GM21737 (cell line): Measurements from ENCODE around the gene THAP4.
"Not testable (repeated sequence)": the region's sequence is repeated elsewhere in the genome, so short reads cannot be mapped to it uniquely, and the experiment has no call there.

Experiments used
- ATAC-seq: cut with Tn5 transposase; IDR thresholded peaks from one replicate; pipeline ENCODE4 v1.9.1; 2021; ENCODE audit warnings: mild to moderate bottlenecking, moderate library complexity; ENCODE audit not compliant: unreplicated experiment

Gene THAP4

DNA sequence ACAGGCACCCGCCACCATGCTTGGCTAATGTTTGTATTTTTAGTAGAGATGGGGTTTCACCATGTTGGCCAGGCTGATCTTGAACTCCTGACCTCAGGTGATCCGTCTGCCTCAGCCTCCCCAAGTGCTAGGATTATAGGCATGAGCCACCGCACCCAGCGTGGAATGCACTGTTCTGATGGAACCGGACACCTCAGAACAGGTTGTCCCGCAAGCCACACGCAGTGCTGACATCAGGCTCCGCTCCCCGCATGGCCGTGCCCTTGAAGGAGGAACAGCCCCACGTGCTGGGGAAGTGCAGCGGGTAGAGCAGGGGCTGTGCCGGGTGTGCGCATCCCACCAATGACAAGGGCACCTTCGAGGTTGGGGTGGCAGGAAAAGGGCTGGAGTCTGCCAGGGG, 69.7 kb downstream of the THAP4 start:
- not testable (repeated sequence) for ATAC-seq

DNA sequence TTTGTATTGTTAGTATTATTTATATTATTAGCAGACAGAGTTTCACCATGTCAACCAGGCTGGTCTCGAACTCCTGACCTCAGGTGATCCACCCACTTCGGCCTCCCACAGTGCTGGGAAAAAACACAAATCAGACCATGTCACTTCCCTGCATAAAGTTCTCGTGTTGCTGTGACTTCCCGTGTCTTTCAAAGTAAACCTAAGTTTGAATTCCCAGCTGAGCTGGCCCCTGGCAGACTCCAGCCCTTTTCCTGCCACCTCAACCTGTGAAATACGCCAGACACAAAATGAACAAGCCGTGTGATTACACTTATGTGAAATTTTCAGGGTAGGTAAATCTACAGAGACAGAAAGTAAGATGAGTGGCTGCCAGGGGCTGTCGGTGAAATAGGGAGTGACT, 70.5 kb downstream of the THAP4 start:
- no peak for ATAC-seq

DNA sequence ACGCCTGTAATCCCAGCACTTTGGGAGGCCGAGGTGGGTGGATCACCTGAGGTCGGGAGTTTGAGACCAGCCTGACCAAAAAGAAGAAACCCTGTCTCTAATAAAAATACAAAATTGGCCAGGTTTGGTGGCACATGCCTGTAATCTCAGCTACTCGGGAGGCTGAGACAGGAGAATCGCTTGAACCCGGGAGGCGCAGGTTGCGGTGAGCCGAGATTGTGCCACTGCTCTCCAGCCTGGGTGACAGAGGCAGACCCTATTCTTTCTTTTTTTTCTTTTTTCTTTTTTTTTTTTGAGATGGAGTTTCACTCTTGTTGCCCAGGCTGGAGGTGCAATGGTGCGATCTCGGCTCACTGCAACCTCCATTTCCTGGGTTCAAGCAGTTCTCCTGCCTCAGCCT, 70.9 kb downstream of the THAP4 start:
- ATAC-seq = not testable (repeated sequence)

GRCh38 chr2:241565411-241565810, 71.5 kb downstream of the THAP4 start:
- ATAC-seq = no peak

DNA sequence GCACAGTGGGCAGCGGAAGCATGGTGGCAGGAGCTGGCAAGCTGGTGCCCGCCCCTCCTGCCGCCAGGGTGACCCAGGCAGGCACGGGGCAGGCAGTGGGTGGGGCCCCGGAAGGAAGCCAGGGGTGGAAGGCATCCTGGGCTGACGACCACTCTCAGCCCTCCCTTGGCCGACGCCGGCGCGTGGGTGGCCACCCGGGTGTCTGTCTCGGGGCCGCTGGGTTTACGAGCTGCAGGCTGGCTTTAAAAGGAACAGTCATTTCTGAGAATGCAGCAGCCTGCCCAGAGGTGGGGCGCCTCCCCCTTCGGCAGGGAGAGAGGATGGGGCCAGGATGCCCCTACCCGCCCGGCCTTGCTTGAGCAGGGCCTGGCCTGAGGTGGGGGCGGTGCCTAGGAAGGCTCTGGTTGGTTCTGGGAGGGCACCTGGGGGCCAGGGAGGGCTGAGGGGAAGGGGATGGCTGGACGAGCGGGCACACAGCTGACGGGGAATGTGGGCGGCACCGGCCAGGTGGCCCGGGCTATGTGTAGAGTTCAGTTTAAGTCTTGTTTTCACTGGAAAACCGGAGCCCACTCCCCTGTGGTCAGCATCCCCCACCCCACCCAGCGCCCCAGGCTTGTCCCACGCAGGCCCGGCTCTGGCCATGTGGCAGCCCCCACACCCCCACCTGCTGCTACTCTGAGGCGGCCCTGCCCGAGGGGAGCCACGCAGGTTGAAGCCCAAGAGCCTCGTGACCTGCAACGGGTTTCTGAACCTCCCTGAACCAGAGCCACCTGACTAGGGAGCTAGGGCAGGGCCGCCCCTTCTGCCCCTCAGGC, 72.2 kb downstream of the THAP4 start:
- no peak for ATAC-seq

DNA sequence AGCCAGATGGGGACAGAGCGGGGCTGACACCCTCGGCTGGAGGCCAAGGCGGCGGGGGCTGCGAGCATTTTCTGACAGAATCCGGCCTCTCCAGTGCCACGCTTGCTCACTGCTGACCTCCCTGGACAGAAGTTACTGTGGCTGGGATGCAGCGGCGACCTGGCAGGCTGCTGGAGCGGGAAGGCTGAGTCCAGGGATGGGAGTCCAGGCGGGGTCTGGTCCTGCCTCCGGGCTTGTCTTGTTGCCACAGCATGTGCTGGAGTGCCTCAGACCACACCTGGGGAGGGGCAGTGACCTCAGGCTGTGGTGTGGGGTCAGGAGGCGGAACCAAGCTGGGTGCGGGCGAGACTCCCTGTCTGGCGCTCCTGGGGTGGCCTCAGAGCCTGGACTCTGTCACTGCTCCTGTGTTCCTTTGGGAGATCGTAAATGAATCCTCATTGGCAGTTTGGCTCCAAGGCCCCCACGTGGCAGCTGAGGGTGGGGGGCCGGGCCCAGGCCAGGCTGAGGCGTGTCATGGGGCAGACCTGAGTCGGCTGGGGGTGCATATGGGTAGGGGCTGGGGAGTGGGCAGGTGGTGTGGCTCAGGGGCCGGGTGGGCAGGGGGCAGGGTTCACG, 72.9 kb downstream of the THAP4 start:
- no peak for ATAC-seq

DNA sequence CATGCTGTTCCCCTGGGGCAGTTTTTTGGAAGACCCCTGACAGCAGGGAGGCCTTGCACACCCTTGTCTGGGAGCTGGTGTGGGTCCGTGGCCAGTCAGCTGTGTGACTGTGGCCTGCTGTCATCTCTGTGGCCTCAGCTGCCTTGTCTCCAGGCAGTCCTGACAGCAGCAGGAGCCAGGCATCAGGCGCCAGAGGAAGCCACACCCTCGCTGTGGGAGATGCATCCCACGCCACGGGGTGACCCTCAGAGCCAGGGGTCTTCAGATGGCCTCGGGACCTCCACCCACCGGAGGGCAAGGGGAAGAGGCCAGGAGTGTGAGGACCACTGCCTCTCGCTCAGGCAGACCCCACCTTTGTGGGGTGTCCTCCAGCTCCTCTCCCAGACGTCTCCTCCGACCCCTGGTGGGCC, 73.4 kb downstream of the THAP4 start:
- ATAC-seq = no peak

DNA sequence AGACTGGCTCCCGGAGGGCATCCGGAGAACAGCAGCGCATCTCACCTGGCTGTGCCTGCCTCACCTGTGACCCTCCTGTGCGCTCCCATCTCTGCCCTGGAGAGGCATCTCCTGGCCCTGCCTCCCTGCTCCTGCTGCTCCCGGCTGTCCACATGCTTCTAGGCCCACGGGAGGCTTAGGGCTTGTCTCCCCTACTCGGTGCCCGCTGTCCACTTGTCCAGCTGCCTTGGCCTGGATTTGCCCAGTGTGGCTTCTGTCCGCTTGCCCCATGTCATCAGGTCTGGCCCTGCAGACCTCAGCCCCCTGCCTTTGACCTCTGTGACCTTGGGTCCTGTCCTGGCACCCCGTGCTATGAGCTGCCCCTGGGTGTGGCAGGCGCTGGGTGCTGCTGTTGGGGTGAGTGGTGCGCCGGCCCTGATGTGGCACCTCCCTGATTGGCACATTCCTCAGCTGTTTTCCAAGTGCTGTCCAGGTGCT, 73.9 kb downstream of the THAP4 start:
- no peak for ATAC-seq

DNA sequence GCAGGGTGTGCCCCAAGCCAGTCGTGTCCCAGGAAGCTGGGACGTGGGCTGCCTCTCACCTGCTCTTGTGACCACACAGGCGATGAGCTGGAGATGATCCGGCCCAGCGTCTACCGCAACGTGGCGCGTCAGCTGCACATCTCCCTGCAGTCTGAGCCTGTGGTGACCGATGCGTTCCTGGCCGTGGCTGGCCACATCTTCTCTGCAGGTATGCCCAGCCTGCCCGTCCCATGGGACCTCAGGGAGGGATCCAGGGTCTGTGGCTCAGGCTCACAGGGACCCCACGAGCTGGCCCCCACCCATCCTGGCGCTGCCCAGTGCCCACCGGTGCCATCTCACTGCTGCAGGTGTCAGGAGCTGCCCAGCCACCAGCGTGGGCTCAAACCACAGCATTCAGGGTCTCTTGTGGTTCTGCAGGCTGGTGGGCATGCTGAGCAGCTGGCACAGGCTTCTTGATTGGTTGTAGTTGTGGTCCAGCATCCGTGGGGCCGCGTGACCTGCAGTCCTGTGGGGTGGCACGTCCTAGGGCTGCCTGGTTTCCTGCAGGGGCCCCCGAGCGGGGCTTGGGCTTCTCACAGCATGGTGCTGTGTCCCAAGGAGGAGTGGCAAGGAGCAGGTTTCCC, 74.6 kb downstream of the THAP4 start:
- no peak for ATAC-seq

GRCh38 chr2:241561832-241562231, 75.1 kb downstream of the THAP4 start:
- ATAC-seq = no peak

DNA sequence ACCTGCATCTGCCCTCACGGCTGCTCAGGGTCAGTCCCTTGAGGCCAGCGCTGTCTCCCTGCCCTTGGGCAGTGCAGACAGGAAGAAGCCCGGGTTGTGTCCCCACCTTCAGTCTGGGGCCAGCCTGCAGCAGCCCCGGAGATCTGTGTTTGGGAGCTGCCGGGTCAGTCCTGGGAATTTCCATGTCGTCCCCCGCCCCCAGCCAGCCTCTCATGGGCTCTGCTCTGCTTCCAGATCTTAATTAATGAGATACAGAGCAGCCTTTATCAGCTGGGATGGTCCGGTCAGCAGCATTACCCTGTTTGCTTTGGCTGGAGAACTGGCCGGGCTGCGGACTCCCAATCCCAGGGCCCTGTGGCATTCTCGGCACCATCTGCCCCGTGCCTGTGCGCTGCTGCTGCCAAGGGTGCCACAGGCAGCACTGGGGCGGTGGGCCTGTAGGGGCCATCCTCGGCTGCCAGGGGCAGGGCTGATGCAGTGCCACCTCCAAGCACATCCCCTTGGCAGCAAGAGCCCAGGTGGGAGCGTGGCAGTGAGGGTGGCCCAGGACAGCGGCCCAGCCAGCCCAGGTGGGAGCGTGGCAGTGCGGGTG, 76.0 kb downstream of the THAP4 start:
- no peak for ATAC-seq

DNA sequence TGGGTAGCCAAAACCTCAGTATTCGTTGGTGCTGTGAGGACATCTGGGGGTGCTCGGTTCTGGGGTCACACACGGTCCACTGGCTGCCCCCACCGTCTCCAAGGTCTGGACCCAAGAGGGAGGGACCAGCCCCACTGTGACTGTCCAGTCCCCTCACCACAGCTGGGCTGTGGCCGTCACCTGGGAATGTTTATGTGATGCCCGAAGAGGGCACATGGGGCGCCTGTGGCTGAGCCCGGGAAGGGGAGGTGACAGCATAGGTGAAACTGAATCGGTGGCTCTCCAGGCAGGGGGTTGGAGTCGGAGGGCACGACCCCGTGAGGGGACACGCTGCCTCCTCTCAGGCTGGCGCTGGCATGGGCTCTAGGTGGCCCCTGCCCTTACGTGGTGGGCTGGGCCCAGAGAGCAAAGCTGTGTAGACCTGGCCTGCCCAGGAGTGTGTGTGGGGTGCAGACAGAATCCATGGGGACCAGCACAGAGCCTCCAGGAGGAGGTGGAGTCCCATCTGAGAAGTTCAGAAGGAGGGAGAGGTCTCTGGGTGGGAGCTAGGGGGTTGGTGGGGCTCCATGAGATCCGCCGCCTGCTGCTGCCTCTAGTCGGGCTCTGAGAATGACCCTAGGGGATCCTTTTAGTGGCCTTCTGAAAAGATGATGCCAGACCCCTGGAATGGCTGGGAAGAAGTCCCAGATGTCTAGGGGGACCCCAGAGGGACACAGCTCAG, 76.6 kb downstream of the THAP4 start:
- ATAC-seq = no peak

GRCh38 chr2:241559323-241560161, 77.4 kb downstream of the THAP4 start:
- ATAC-seq = no peak

- no peak for ATAC-seq
These were observed 78.2 kb downstream of the THAP4 start, which contains the start of gene BOK for GRCh38 chr2:241558532-241559322. TSS of gene BOK (plus strand) at chr2:241558745. CDS start at chr2:241559484, 739 bp downstream.

- no peak for ATAC-seq
These were observed 80.2 kb downstream of the THAP4 start for GRCh38 chr2:241556746-241557145.

DNA sequence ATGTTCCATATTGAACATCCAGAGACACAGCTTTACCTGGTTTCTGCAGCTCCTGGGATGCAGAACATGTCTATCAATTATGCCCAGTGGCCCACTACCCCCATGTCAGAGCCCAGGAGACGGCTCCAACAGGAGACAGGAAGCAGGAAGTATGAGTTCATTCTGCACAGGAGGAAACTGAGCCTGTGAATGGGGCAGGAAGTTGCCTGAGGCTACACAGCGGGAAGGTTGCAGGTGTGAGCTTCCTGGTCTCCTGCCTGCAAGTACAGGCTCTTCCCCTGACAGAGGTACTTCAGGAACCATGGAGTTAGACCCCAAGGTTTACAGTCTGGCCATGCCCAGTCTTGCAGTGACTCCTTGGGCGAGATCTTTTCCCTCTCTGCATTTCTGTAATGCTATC, 81.2 kb downstream of the THAP4 start:
- ATAC-seq = no peak

- ATAC-seq = no peak
These were observed 82.2 kb downstream of the THAP4 start for GRCh38 chr2:241554610-241555322.

DNA sequence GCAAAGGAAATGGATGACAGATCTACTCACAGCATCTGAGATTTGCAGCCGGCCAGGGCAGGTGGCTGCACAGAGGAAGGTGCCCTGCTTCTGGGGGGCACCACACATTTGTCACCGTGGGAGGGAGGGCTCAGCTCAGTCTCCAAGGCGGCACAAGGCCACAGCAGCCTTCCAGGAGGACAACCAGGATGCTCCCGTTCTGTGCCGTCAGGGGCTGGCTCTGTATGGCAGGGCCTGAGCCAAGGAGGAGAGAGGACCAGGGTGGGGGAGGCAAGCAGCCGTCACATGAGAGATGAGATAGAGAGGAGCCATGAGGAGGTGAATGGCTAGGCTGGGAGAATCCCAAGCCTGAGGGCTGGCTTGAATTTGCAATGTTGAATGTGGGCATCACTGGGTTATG, 83.0 kb downstream of the THAP4 start:
- no peak for ATAC-seq

- ATAC-seq = no peak
These were observed 83.5 kb downstream of the THAP4 start for GRCh38 chr2:241553512-241553830.
